Fibroblast of skin of right biceps (primary cell): Measurements from ENCODE around the gene NCF4.

ENCODE experiments used
- DNase-seq: peaks from one replicate; pipeline ENCODE4 v3.0.0-alpha.2; 2013

Gene NCF4

GRCh38 chr22:36838119-36839030 is 22.4 kb upstream of the NCF4 start:
- DNase-seq: no peak

- peak; percentile 21 for DNase-seq
These were observed 21.3 kb upstream of the NCF4 start for GRCh38 chr22:36839356-36840073.

- no peak for DNase-seq
These were observed 20.7 kb upstream of the NCF4 start for GRCh38 chr22:36840106-36840505.

- DNase-seq: no peak
These were observed 14.5 kb upstream of the NCF4 start for GRCh38 chr22:36846271-36846670.

- DNase-seq: no peak
These were observed 13.9 kb upstream of the NCF4 start for GRCh38 chr22:36846949-36847348.

- DNase-seq: no peak
These were observed 10.8 kb upstream of the NCF4 start for GRCh38 chr22:36850056-36850455.

- DNase-seq: no peak
These were observed 10.1 kb upstream of the NCF4 start for GRCh38 chr22:36850682-36851081.

GRCh38 chr22:36852056-36852973 is 8.5 kb upstream of the NCF4 start:
- no peak for DNase-seq

- DNase-seq: peak; percentile 57
These were observed 7.3 kb upstream of the NCF4 start for GRCh38 chr22:36853407-36854099.

GRCh38 chr22:36855478-36855877 is 5.3 kb upstream of the NCF4 start:
- no peak for DNase-seq

- peak; percentile 76 for DNase-seq
These were observed 4.5 kb upstream of the NCF4 start for GRCh38 chr22:36856121-36856791.

GRCh38 chr22:36856792-36857135 is 4.0 kb upstream of the NCF4 start:
- no peak for DNase-seq

GRCh38 chr22:36858156-36858555 is 2.6 kb upstream of the NCF4 start:
- no peak for DNase-seq

GRCh38 chr22:36858966-36859365 is 1.8 kb upstream of the NCF4 start:
- DNase-seq: no peak

- no peak for DNase-seq
These were observed 789 bp upstream of the NCF4 start for GRCh38 chr22:36860017-36860416.

GRCh38 chr22:36860438-36860820 is 377 bp upstream of the NCF4 start:
- no peak for DNase-seq

- DNase-seq: no peak
These were observed 1.7 kb downstream of the NCF4 start for GRCh38 chr22:36862251-36863242.

GRCh38 chr22:36863281-36863680 is 2.5 kb downstream of the NCF4 start:
- no peak for DNase-seq

GRCh38 chr22:36863979-36864378 is 3.2 kb downstream of the NCF4 start:
- no peak for DNase-seq

- DNase-seq: no peak
These were observed 3.8 kb downstream of the NCF4 start for GRCh38 chr22:36864454-36865215.
